Stimulated activated CD8-positive, alpha-beta memory T cell treated with anti-CD3 and anti-CD28 coated beads, Interleukin-12 subunit alpha, Interleukin-12 subunit beta, amount 100 ng/mL, for 1 hour (primary cell): ENCODE results near the gene DIRAS2.

ENCODE experiments used
- DNase-seq: peaks from one replicate; pipeline ENCODE4 v3.0.0-alpha.2; 2020; ENCODE audit warnings: low read depth

DIRAS2 gene

GRCh38 chr9:90612957-90613356 lies 29.7 kb downstream of the DIRAS2 start:
- DNase-seq, result no peak

GRCh38 chr9:90611568-90611967 lies 31.1 kb downstream of the DIRAS2 start:
- DNase-seq, result no peak

GRCh38 chr9:90611121-90611520 lies 31.5 kb downstream of the DIRAS2 start:
- no peak for DNase-seq

- no peak for DNase-seq
Observed at GRCh38 chr9:90607701-90608516, 34.7 kb downstream of the DIRAS2 start.

GRCh38 chr9:90600029-90600428 lies 42.6 kb downstream of the DIRAS2 start:
- DNase-seq, result no peak

DNA sequence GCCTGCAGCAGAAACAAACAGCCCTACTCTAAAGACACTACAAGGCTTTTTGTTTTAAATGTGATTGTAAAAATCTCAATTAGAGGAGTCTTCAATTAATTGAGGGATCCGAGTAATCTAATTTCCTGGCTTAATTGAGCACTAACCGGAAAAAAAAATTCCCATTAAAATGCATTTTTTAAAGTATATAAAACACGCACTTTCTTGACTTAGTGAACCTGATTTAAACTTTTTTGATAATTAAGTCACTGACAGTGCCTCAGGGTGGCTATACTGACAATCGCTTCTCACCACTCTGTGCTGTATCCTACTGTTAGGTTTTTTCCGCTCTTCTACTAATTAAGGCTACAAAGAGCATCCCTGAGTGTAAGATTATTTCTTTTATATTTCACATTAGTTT lies 44.4 kb downstream of the DIRAS2 start:
- DNase-seq, result no peak

- no peak for DNase-seq
Observed at GRCh38 chr9:90593646-90594045, 49.0 kb downstream of the DIRAS2 start.

GRCh38 chr9:90580576-90580975 lies 62.0 kb downstream of the DIRAS2 start:
- DNase-seq, result no peak

DNA sequence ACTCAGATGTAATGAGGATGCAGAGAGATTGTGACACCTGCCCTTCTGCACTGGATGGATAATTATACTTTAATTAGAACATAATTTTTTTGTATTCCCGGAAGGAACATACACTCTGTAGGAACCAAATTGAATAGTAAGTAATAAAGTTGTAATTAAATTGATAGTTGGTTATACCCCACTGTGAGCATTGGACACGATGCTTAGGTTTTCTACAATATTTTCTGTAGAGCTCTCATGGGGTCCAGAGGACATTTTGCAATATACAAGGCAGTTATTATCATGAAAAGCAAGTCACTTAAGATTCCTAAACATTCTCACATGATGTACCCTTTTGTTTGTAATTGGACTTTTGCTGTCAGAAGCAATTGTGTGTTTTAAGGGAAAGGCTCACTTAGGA lies 63.4 kb downstream of the DIRAS2 start:
- no peak for DNase-seq

GRCh38 chr9:90578126-90578815 lies 64.4 kb downstream of the DIRAS2 start:
- no peak for DNase-seq

DNA sequence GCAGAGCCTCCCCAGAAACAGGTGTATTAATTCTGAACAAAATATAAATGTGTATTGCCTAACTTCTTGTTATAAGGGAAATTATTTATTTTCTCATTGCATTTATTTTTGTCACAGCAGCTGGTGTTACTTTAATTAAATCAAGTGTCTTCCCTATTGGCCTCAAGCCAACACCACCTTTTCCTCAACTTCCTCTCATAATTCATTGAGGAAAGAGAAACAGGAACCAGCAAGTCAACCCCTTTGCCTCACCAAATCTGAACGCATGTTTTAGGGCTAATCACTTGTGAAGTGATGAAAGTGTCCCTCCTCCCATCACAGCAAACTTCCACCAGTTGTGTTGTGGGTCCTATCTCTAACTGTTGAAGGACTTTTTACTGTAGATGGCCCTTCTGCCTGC lies 73.1 kb downstream of the DIRAS2 start:
- no peak for DNase-seq

GRCh38 chr9:90568667-90569066 lies 74.0 kb downstream of the DIRAS2 start:
- DNase-seq, result no peak

- DNase-seq, result no peak
Observed at GRCh38 chr9:90562229-90562628, 80.4 kb downstream of the DIRAS2 start.
